Smooth muscle cell of the brain vasculature (primary cell): ENCODE results near the gene PATL2.
"Not testable (repeated sequence)": the region's sequence is repeated elsewhere in the genome, so short reads cannot be mapped to it uniquely, and the experiment has no call there.

Experiments
- DNase-seq: peaks from one replicate; pipeline ENCODE4 v3.0.0-alpha.2; 2012; ENCODE audit warnings: low read depth, low spot score

Gene PATL2

GRCh38 chr15:44711096-44711742 lies at the start of gene PATL2, which contains the start of gene B2M:
Gene PATL2 (minus strand): TSS chr15:44711323. CDS start chr15:44676490, 34,833 bp downstream.
Gene B2M (plus strand): TSS chr15:44711517. CDS start chr15:44711547, 30 bp downstream.
- peak; percentile 94 for DNase-seq

DNA sequence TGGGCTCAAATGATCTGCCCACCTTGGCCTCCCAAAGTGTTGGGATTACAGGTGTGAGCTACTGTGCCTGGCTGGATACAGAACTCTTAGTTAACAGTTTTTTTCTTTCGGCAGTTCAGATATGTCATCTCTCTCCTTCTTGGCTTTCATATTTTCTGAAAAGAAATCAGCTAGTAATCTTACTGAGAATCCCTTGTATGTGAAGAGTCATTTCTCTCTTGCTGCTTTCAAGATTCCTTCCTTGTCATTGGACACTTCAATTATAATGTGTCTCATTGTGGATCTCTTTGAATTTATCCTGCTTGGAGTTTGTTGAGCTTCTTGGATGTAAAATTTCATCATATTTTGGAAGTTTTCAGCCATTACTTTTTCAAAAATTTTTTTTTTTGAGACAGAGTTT lies 42.2 kb upstream of the PATL2 start:
- no peak for DNase-seq

DNA sequence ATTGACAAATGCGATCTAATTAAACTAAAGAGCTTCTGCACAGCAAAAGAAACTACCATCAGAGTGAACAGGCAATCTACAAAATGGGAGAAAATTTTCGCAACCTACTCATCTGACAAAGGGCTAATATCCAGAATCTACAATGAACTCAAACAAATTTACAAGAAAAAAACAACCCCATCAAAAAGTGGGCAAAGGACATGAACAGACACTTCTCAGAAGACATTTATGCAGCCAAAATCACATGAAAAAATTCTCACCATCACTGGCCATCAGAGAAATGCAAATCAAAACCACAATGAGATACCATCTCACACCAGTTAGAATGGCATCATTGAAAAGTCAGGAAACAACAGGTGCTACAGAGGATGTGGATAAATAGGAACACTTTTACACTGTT lies 32.3 kb upstream of the PATL2 start:
- not testable (repeated sequence) for DNase-seq

- DNase-seq: not testable (repeated sequence)
Observed at GRCh38 chr15:44739222-44739847, 28.2 kb upstream of the PATL2 start.

DNA sequence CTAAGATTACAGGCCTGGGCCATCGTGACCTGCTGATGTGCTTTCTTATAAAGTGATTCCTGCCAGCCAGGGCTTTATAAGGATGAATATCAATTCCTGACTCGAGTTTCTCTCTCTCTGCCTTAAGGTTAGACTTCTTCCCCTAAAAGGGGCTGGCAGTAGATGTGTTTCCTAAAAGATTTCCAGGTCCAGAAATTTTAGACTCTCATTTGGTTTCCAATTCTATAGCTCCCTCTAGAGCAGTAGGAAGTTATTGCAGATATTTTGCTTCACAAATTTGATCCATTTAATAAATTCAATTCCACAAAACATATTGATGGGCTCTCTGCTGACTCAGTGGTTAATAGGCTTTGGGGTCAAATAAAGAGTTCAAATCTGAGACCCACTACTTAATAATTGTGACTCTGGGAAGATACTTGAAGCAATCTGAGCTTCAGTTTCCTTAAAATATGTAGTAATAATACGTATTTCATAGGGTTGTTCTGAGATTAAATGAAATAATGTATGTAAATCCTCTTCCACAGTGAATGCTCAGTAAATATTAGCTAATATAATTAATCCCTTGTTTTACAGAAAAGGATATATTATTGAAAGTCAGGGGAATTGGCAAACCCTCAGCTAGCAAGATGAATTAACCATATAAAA lies 27.3 kb upstream of the PATL2 start:
- peak; percentile 37 for DNase-seq

GRCh38 chr15:44736181-44736765 lies 25.1 kb upstream of the PATL2 start, which contains the start of gene TRIM69:
Gene TRIM69 (plus strand): TSS chr15:44736528. CDS start chr15:44736705, 177 bp downstream.
- no peak for DNase-seq

DNA sequence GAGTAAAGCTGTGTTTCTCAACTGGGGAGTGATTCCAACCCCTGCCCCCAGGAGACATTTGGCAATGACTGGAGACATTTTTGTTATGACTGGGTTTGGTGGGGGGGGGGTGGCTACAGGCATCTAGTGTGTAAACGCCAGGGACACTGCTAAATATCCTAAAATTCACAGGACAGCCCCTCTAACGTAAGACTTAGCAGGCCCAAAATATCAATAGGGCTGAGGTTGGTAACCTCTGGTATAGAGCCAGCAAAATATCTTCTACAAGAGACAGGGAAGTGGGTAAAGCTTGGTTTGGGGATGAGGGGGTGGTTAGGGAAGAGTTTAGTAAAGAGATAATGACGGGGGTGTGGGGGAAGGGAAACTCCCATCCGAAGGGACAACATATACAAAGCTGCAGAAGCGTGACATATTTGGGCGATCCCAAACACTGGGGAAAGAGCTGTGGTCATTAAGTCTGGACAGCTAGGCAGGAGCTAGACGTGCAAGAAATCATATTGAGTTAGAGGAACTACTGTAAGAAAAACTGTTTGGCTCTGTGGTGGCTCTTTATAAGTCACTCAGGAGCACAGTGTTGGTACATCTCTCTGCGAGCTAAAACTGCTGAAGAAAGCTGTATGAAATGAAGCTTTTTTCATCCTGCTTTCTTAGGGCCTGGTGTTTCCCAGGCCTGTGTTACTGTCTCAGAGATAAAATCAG lies 24.5 kb upstream of the PATL2 start:
- DNase-seq: no peak

- DNase-seq: no peak
Observed at GRCh38 chr15:44734839-44735481, 23.8 kb upstream of the PATL2 start.

DNA sequence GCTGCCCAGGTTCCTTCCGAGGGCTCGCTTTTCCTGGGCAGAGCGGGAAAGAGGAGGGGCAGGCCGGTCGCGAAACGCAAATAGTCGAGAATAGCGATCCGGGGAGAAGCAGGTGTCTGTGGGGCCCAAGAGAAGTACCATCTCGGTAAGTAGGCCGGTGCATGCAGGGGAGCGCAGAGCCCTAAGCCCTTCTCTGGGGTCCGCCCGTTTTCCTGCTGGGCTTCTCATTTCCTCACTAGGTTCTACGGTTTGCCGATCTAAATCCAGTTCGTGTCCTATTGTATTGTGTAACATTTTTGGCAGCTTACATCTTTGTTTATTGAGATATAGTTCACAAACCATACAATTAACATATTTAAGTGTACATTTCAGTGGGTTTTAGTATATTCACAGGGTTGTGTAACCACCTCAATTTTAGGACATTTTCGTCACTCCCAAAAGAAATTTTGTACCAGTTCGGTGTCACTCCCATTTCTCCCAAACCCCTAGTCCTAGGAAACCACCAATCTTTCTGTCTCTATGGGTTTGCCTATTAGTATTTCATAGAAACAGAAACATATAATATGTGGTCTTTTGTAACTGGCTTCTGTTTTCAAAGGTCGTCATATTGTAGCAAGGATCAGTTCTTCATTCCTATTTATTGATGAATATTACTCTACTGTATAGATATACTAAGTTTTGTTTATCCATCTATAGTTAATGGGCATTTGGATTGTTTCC lies 18.4 kb upstream of the PATL2 start:
- no peak for DNase-seq

- DNase-seq: peak; percentile 99
Observed at GRCh38 chr15:44728576-44729407, 17.7 kb upstream of the PATL2 start.

DNA sequence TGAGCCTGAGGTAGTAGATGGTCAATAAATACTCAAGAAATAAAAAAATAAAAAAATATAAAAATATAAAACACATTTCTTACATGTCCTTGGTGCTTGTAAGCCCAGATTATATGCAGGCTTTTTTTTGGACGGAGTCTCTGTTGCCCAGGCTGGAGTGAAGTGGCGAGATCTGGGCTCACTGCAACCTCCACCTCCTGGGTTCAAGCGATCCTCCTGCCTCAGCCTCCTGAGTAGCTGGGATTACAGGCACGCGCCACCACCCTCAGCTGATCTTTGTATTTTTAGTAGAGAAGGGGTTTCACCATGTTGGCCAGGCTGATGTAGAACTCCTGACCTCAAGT lies 17.1 kb upstream of the PATL2 start:
- not testable (repeated sequence) for DNase-seq

- DNase-seq: no peak
Observed at GRCh38 chr15:44727485-44728231, 16.5 kb upstream of the PATL2 start.

DNA sequence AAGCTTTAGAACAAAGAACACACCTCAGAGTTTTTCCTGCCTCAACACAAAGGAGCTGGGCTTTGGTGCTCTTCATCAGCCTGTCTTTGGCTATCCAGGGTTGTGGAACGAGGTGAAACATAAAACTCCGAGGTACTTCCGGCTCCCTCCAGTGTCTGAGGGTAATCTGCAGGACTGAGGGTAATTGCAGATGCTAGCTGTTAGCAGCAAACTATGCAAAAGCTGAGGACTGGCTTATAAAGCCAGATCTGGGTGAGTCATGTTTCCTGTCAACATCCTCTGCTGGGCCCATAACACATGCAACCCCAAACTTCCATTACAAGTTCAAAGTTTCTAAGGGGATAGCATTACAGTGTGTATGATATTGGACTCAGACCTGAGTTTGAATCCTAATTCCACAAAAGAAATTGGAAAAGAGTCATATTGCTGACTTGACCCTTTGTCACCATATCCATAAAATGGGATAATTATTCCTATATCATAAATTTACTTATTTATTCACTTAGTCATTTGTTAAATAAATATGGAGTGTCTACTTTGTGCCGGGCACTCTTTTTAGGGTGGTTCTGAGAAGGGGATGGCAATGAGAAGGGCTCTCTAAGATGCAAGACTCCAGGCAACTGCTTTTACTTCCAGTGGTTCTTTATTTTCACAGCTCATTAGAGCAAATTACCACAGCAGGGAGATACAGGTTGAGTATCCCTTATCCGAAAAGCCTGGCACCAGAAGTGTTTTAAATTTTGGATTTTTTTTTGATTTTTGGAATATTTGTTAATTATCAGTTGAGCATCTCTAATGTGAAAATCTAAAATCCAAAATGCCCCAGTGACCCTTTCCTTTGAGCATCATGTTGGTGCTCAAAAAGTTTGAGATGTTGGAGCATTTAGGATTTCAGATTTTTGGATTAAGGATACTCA lies 15.7 kb upstream of the PATL2 start:
- peak; percentile 72 for DNase-seq

DNA sequence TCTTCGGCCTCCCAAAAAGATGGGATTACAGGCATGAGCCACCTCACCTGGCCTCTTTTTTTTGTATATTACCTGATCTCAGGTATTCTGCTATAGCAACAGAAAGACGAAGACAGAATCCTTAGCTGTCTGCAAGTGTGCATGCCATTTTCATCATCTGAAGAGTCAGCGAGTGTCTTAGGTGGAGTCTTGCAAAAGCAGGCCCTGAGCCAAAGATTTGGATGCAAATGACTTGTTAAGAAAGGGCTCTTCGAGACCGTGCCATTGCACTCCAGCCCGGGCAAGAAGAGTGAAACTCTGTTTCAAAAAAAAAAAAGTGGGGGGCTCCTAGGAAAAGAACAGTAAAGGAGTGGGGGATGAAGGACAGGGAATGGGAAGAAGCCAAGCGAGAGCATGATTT lies 15.0 kb upstream of the PATL2 start:
- no peak for DNase-seq

GRCh38 chr15:44722011-44722410 lies 10.9 kb upstream of the PATL2 start:
- no peak for DNase-seq

DNA sequence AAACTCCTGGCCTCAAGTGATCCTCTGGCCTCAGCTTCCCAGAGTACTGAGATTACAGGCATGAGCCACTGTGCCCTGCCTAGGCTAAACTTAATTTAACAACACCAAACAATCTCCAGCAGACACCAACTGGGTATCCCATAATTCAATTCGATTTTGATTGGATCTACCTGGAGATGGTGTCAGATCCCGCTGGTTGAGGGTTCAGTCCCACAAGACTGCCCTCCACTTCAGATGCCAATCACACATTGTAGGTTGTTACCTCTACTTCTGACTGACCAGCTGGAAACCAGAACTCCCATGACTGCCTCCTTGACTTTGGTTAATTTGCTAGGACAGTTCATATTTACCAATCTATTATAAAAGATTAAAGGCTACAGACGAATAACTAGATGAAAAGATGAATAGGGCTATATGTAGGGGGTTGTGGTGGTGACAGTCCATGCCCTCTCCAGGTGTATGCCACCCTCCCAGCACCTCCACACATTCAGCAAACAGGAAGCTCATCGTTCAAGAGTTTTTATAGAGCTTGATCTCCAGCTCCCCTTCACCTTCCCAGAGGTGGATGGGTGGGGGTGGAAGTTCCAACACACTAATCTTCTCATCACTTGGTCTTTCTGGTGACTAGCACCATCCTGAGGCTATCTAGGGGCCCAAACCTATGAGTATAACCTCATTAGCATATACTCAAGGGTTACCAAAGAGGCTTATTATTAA lies 9.5 kb upstream of the PATL2 start:
- no peak for DNase-seq

- not testable (repeated sequence) for DNase-seq
Observed at GRCh38 chr15:44720000-44720435, 8.9 kb upstream of the PATL2 start.
